ENCODE data around the gene MEPE. TPM values are rescaled to one million over a fixed set of nuclear protein-coding genes. Genes with fewer than 3 reads are reported as not detected.

Gene MEPE
- polyA plus RNA-seq, 1 donor (not counting 4 experiments of a cell fraction or from before 2014, with no cell fraction given): not detected

- H3K9me3 ChIP-seq (ENCODE audit: control insufficient read depth, low read depth, low read length): no peaks in the 10 kb centered on the region
- no peak overlapping the region for H3K4me3 ChIP-seq (ENCODE audit: control insufficient read depth in 2 of 3, extremely low read depth in 1 of 3, insufficient read depth in 2 of 3, low read depth in 1 of 3, low read length in 3 of 3)
- no peak overlapping the region for H2AFZ ChIP-seq (ENCODE audit: control insufficient read depth, low read length)
- H3K9ac ChIP-seq (ENCODE audit: control insufficient read depth, extremely low read depth, insufficient read depth, low read length): no peak overlapping the region
- TF ChIP-seq EZH2 (IDR thresholded peaks at IDR 0.05; ENCODE audit: low read length): no peak
- TF ChIP-seq CTCF (optimal IDR thresholded peaks at IDR 0.05 in 1 of 3, IDR thresholded peaks at IDR 0.05 in 1 of 3, conservative IDR thresholded peaks at IDR 0.05 in 1 of 3; ENCODE audit: extremely low read depth in 1 of 3, insufficient read depth in 2 of 3, low read length in 3 of 3): peak in 2 of 3 experiments; percentile 26 to 38
- H3K27ac ChIP-seq (ENCODE audit: control insufficient read depth, insufficient read depth, low read length): no peak overlapping the region
- no peak overlapping the region for H3K4me2 ChIP-seq (ENCODE audit: control insufficient read depth, extremely low read depth, insufficient read depth, low read depth, low read length)
- no peaks in the 10 kb centered on the region for H3K27me3 ChIP-seq (ENCODE audit: control insufficient read depth, extremely low read depth, insufficient read depth, low read length)
- DNase-seq (ENCODE audit: low read depth, low spot score): no peak
- H3K4me1 ChIP-seq (ENCODE audit: control insufficient read depth, extremely low read depth, insufficient read depth, low read length): peaks cover 3% of the 10 kb centered on the region
- no peak for FAIRE-seq
- H3K79me2 ChIP-seq (ENCODE audit: control insufficient read depth, insufficient read depth, low read length): no peaks in the 10 kb centered on the region
- H4K20me1 ChIP-seq (ENCODE audit: control insufficient read depth, extremely low read depth, insufficient read depth, low read length): no peaks in the 10 kb centered on the region
- dilution Hi-C loops (cut with MboI; ENCODE audit: extremely low pct_ligation_motif_present, low sequenced_read_pairs): loop anchor here (25.0 kb wide), 2 partner anchors 109 to 359 kb away; no protein-coding TSS in a partner anchor
- no peaks in the 10 kb centered on the region for H3K36me3 ChIP-seq (ENCODE audit: control insufficient read depth in 2 of 2, extremely low read depth in 1 of 2, insufficient read depth in 2 of 2, low read length in 2 of 2)
- no peaks in the 10 kb centered on the region for H3K9me1 ChIP-seq (ENCODE audit: control insufficient read depth, extremely low read depth, insufficient read depth, low read length)
These were observed 20.3 kb downstream of the MEPE start for GRCh38 chr4:87853108-87853507.

- Histone ChIP-seq H2AFZ (ENCODE audit: control insufficient read depth, low read length) (no peak overlapping the region), H3K9ac (ENCODE audit: control insufficient read depth, extremely low read depth, insufficient read depth, low read length) (no peak overlapping the region), H3K27me3 (ENCODE audit: control insufficient read depth, extremely low read depth, insufficient read depth, low read length) (no peaks in the 10 kb centered on the region), H4K20me1 (ENCODE audit: control insufficient read depth, extremely low read depth, insufficient read depth, low read length) (no peaks in the 10 kb centered on the region), H3K4me2 (ENCODE audit: control insufficient read depth, extremely low read depth, insufficient read depth, low read depth, low read length) (no peak overlapping the region), H3K27ac (ENCODE audit: control insufficient read depth, insufficient read depth, low read length) (no peak overlapping the region), H3K4me3 (ENCODE audit: control insufficient read depth in 2 of 3, extremely low read depth in 1 of 3, insufficient read depth in 2 of 3, low read depth in 1 of 3, low read length in 3 of 3) (no peak overlapping the region), H3K79me2 (ENCODE audit: control insufficient read depth, insufficient read depth, low read length) (no peaks in the 10 kb centered on the region), H3K9me1 (ENCODE audit: control insufficient read depth, extremely low read depth, insufficient read depth, low read length) (no peaks in the 10 kb centered on the region), H3K9me3 (ENCODE audit: control insufficient read depth, low read depth, low read length) (no peaks in the 10 kb centered on the region), H3K36me3 (ENCODE audit: control insufficient read depth in 2 of 2, extremely low read depth in 1 of 2, insufficient read depth in 2 of 2, low read length in 2 of 2) (no peaks in the 10 kb centered on the region), H3K4me1 (ENCODE audit: control insufficient read depth, extremely low read depth, insufficient read depth, low read length) (peaks cover 1% of the 10 kb centered on the region)
- DNase-seq (ENCODE audit: low read depth, low spot score) (no peak), FAIRE-seq (no peak)
- dilution Hi-C loops (cut with MboI; ENCODE audit: extremely low pct_ligation_motif_present, low sequenced_read_pairs): loop anchor here (25.0 kb wide), 2 partner anchors 108 to 358 kb away; no protein-coding TSS in a partner anchor
- TF ChIP-seq CTCF (optimal IDR thresholded peaks at IDR 0.05 in 1 of 3, IDR thresholded peaks at IDR 0.05 in 1 of 3, conservative IDR thresholded peaks at IDR 0.05 in 1 of 3; ENCODE audit: extremely low read depth in 1 of 3, insufficient read depth in 2 of 3, low read length in 3 of 3) (no peak), EZH2 (IDR thresholded peaks at IDR 0.05; ENCODE audit: low read length) (no peak)
These were observed 21.1 kb downstream of the MEPE start for GRCh38 chr4:87853891-87854290.
